ENCODE data around the gene CDC6. TPM values are rescaled to one million over a fixed set of nuclear protein-coding genes. Genes with fewer than 3 reads are reported as not detected.

CDC6 gene
- total and polyA plus RNA-seq, 2 of the 8 experiments (the other 6 are each of a cell fraction or from before 2014, with no cell fraction given), result 50.5 to 140 TPM

- TF ChIP-seq POLR2AphosphoS5 (IDR thresholded peaks at IDR 0.05; ENCODE audit: low read depth, low read length) (no peak), RBBP5 (IDR thresholded peaks at IDR 0.05; ENCODE audit: borderline replicate concordance, low read depth, low read length) (no peak), EGR1 (IDR thresholded peaks at IDR 0.05; ENCODE audit: borderline replicate concordance, low read depth, low read length) (no peak)
These were observed 4.0 kb upstream of the CDC6 start (continued) for GRCh38 chr17:40283662-40284061.
